Neural progenitor cell (in vitro differentiated cells): ENCODE measurements around the gene GNG4. TPM values are rescaled to one million over a fixed set of nuclear protein-coding genes. Genes with fewer than 3 reads are reported as not detected.

Experiments used
- DNase-seq: peaks from one replicate; pipeline ENCODE4 v3.0.0-alpha.2; 2016; ENCODE audit warnings: low spot score
- H2AFZ ChIP-seq: fragments of 200-600 bp; sonication (generic); replicated peaks from 2 replicates; pipeline ENCODE4 v1.6.1; 2016; ENCODE audit warnings: antibody characterized with exemption
- H3F3A ChIP-seq: fragments of 200-600 bp; sonication (generic); 2 replicates; pipeline ENCODE4 v1.6.1; 2016; ENCODE audit warnings: antibody characterized with exemption, low read depth
- H3K27ac ChIP-seq: fragments of 200-600 bp; sonication (generic); 2 replicates; pipeline ENCODE4 v1.5.1; 2016; ENCODE audit warnings: mild to moderate bottlenecking
- H3K27me3 ChIP-seq: fragments of 200-600 bp; sonication (generic); 2 replicates; pipeline ENCODE4 v1.6.1; 2016; ENCODE audit warnings: mild to moderate bottlenecking, moderate library complexity
- H3K36me3 ChIP-seq: fragments of 200-600 bp; sonication (generic); 2 replicates; pipeline ENCODE4 v1.5.1; 2016
- H3K4me1 ChIP-seq: fragments of 200-600 bp; sonication (generic); 2 replicates; pipeline ENCODE4 v1.6.1; 2016; ENCODE audit warnings: mixed run types
- H3K4me2 ChIP-seq: fragments of 200-600 bp; sonication (generic); 2 replicates; pipeline ENCODE4 v1.6.1; 2016
- H3K4me3 ChIP-seq: fragments of 200-600 bp; sonication (generic); 2 replicates; pipeline ENCODE4 v1.5.1; 2016
- H3K79me2 ChIP-seq: fragments of 200-600 bp; sonication (generic); 2 replicates; pipeline ENCODE4 v1.6.1; 2016; ENCODE audit warnings: low read depth
- H3K9ac ChIP-seq: fragments of 200-600 bp; sonication (generic); 2 replicates; pipeline ENCODE4 v1.6.1; 2016
- H3K9me3 ChIP-seq: fragments of 200-600 bp; sonication (generic); 2 replicates; pipeline ENCODE4 v1.5.1; 2016; ENCODE audit warnings: low read depth
- H4K20me1 ChIP-seq: fragments of 200-600 bp; sonication (generic); 2 replicates; pipeline ENCODE4 v1.6.1; 2016; ENCODE audit warnings: low read depth
- H3K27ac Mint-ChIP-seq: 3 replicates; pipeline ENCODE4 v1.8.0; 2021; ENCODE audit warnings: mixed read lengths
- H3K27me3 Mint-ChIP-seq: 2 replicates; pipeline ENCODE4 v1.8.0; 2022; ENCODE audit warnings: low read depth, mild to moderate bottlenecking, inconsistent platforms, moderate library complexity, mixed read lengths; ENCODE audit not compliant: insufficient read depth
- H3K36me3 Mint-ChIP-seq: 3 replicates; pipeline ENCODE4 v1.8.0; 2021; ENCODE audit warnings: mixed read lengths
- H3K4me1 Mint-ChIP-seq: 3 replicates; pipeline ENCODE4 v1.8.0; 2021; ENCODE audit warnings: mixed read lengths
- H3K4me3 Mint-ChIP-seq: 3 replicates; pipeline ENCODE4 v1.8.0; 2021; ENCODE audit warnings: mild to moderate bottlenecking, moderate library complexity, mixed read lengths
- H3K9me3 Mint-ChIP-seq: 3 replicates; pipeline ENCODE4 v1.8.0; 2020; ENCODE audit warnings: mixed read lengths
- EZH2 ChIP-seq: fragments of 200-600 bp; sonication (generic); IDR thresholded peaks from 2 replicates; pipeline ENCODE4 v1.6.1; 2017; ENCODE audit warnings: antibody characterized with exemption, mild to moderate bottlenecking, moderate library complexity
- EZH2phosphoT487 ChIP-seq: fragments of 200-600 bp; sonication (generic); IDR thresholded peaks from 2 replicates; pipeline ENCODE4 v1.6.1; 2017; ENCODE audit warnings: antibody characterized with exemption
- total RNA-seq: library from RNA; depleted of rRNA; stranded (reverse); fragments of >200 nt; gene quantifications from 2 replicates; pipeline ENCODE4 v1.2.3, GENCODE V29; 2015; ENCODE audit warnings: low replicate concordance
- TF ChIP-seq, protein P1 (sequence below): fragments of 200-600 bp; sonication (generic); IDR thresholded peaks from 2 replicates; pipeline ENCODE4 v1.5.1; 2017; ENCODE audit warnings: antibody characterized with exemption, mild to moderate bottlenecking

GNG4 gene
- total RNA-seq, 1 donor from 2014 or later = 14.9 TPM

DNA sequence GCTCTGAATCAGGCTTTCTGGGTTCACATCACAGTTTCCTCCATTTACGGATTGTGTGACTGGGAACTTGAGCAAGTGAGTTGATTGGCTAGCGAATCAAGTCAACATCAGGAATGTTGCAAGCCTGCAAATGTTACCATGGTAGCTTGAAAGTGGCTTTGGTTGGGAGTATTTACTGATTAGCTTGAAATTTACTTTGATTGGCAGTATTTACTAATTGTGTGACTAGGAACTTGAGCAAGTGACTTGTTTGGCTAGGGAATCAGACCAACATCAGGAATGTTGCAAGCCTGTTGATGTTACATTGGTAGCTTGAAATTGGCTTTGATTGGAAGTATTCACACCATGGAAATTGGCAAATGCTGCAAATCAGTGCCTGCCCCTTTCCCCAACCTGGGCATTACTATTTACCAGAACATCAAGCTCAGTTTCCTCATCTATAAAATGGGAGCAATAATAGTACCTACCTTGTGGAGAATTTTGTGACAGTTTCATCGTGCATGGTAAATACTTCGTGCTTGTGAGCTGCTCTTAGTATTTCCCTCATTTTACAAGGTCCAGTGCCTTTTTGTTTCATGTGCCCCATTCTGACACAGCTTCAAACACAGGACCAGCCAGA is 122.3 kb downstream of the GNG4 start:
- no peak overlapping the region for H3K27ac Mint-ChIP-seq
- no peaks in the 10 kb centered on the region for H3K36me3 ChIP-seq
- no peak for DNase-seq
- no peak overlapping the region for H3K4me3 ChIP-seq
- H3K9me3 ChIP-seq = no peaks in the 10 kb centered on the region
- H3K27ac ChIP-seq = no peak overlapping the region
- H3K79me2 ChIP-seq = no peaks in the 10 kb centered on the region
- H3K9ac ChIP-seq = no peak overlapping the region
- no peak for TF ChIP-seq EZH2phosphoT487
- TF ChIP-seq, protein P1, sequence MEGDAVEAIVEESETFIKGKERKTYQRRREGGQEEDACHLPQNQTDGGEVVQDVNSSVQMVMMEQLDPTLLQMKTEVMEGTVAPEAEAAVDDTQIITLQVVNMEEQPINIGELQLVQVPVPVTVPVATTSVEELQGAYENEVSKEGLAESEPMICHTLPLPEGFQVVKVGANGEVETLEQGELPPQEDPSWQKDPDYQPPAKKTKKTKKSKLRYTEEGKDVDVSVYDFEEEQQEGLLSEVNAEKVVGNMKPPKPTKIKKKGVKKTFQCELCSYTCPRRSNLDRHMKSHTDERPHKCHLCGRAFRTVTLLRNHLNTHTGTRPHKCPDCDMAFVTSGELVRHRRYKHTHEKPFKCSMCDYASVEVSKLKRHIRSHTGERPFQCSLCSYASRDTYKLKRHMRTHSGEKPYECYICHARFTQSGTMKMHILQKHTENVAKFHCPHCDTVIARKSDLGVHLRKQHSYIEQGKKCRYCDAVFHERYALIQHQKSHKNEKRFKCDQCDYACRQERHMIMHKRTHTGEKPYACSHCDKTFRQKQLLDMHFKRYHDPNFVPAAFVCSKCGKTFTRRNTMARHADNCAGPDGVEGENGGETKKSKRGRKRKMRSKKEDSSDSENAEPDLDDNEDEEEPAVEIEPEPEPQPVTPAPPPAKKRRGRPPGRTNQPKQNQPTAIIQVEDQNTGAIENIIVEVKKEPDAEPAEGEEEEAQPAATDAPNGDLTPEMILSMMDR = no peak
- TF ChIP-seq EZH2 = no peak
- no peak overlapping the region for H3K4me3 Mint-ChIP-seq
- peaks cover 2% of the 10 kb centered on the region for H3K27me3 Mint-ChIP-seq
- H3K36me3 Mint-ChIP-seq = no peaks in the 10 kb centered on the region
- no peaks in the 10 kb centered on the region for H3K27me3 ChIP-seq
- no peaks in the 10 kb centered on the region for H4K20me1 ChIP-seq
- H3K4me2 ChIP-seq = no peak overlapping the region
- peaks cover 6% of the 10 kb centered on the region for H3F3A ChIP-seq
- H2AFZ ChIP-seq = peak overlapping the region; percentile 44
- peaks cover 6% of the 10 kb centered on the region for H3K4me1 Mint-ChIP-seq
- H3K4me1 ChIP-seq = peaks cover 7% of the 10 kb centered on the region
- peaks cover 2% of the 10 kb centered on the region for H3K9me3 Mint-ChIP-seq

GRCh38 chr1:235525314-235525713 is 124.3 kb downstream of the GNG4 start:
- TF ChIP-seq, protein P1 = no peak
- TF ChIP-seq EZH2phosphoT487 = no peak
- TF ChIP-seq EZH2 = no peak
- no peak overlapping the region for H3K4me2 ChIP-seq
- H3K79me2 ChIP-seq = no peaks in the 10 kb centered on the region
- peaks cover 6% of the 10 kb centered on the region for H3F3A ChIP-seq
- Mint-ChIP-seq H3K27me3 (peaks cover 2% of the 10 kb centered on the region), H3K27ac (no peak overlapping the region), H3K4me1 (peaks cover 4% of the 10 kb centered on the region), H3K4me3 (no peak overlapping the region), H3K9me3 (no peaks in the 10 kb centered on the region), H3K36me3 (no peaks in the 10 kb centered on the region)
- H3K36me3 ChIP-seq = no peaks in the 10 kb centered on the region
- H3K4me3 ChIP-seq = no peak overlapping the region
- H2AFZ ChIP-seq = no peak overlapping the region
- H3K9me3 ChIP-seq = no peaks in the 10 kb centered on the region
- peaks cover 7% of the 10 kb centered on the region for H3K4me1 ChIP-seq
- H3K27me3 ChIP-seq = no peaks in the 10 kb centered on the region
- H4K20me1 ChIP-seq = no peaks in the 10 kb centered on the region
- no peak overlapping the region for H3K27ac ChIP-seq
- DNase-seq = no peak
- H3K9ac ChIP-seq = no peak overlapping the region

DNA sequence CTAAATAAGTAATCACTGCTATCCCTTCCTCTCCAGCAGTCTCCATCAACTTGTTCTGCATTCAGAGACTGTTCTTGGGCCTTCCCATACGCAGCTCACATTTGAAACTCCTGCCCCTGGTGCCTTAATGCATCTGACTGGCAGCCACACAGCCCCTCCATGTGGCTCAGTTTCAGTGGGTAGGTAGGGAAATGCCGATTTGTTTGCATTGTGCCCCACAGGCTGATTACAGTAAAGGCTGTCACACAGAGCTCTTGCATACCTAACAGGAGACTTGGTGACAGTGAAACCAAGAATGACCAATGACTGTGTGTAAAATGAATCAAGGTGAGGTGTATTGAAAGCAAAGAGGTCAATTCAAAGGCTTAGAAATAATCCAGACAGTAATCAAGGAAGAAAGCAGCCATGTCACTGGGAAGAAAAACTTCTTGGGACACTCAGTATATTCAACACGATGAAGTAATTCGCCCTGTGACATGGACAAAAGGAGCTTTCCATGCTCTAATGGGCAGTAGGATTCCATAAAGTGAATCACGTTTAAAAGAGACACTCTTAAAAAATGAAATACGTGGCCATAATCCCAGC is 132.6 kb downstream of the GNG4 start:
- TF ChIP-seq EZH2 (no peak), EZH2phosphoT487 (no peak)
- TF ChIP-seq, protein P1 = no peak
- Mint-ChIP-seq H3K36me3 (no peaks in the 10 kb centered on the region), H3K9me3 (no peaks in the 10 kb centered on the region), H3K27me3 (no peaks in the 10 kb centered on the region), H3K4me3 (no peak overlapping the region), H3K27ac (no peak overlapping the region), H3K4me1 (no peaks in the 10 kb centered on the region)
- no peaks in the 10 kb centered on the region for H3K36me3 ChIP-seq
- no peak overlapping the region for H3K9ac ChIP-seq
- H3K4me3 ChIP-seq = no peak overlapping the region
- H3K79me2 ChIP-seq = no peaks in the 10 kb centered on the region
- no peaks in the 10 kb centered on the region for H3K4me1 ChIP-seq
- no peak overlapping the region for H3K4me2 ChIP-seq
- no peak overlapping the region for H3K27ac ChIP-seq
- H3F3A ChIP-seq = no peaks in the 10 kb centered on the region
- H3K9me3 ChIP-seq = no peaks in the 10 kb centered on the region
- peak overlapping the region; percentile 38 for H2AFZ ChIP-seq
- DNase-seq = no peak
- no peaks in the 10 kb centered on the region for H3K27me3 ChIP-seq
- no peaks in the 10 kb centered on the region for H4K20me1 ChIP-seq
